HG03469 (cell line): ENCODE measurements around the gene PTTG2.
"Not testable (repeated sequence)": the region's sequence is repeated elsewhere in the genome, so short reads cannot be mapped to it uniquely, and the experiment has no call there.

Experiments
- ATAC-seq: cut with Tn5 transposase; IDR thresholded peaks from one replicate; pipeline ENCODE4 v1.9.1; 2021; ENCODE audit warnings: mild to moderate bottlenecking, moderate library complexity, moderate number of reproducible peaks; ENCODE audit not compliant: unreplicated experiment

PTTG2 gene

DNA sequence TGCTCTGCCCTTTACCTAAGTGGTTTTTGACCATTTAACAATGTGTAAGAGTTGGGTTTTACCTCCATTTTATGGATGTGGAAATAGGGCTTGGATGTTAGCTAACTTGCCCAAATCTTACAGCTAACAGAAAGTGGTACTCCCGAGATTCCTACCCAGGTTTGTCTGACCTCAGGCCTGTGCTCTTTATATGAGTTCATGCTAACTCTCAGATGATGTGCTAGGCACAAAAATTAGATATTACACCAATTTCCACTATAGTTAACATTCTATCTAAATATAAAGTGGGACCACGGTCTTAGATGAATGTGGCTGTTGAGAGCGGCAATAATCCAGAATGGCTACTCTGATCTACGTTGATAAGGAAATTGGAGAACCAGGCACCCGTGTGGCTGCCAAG is at the start of gene PTTG2:
TSS of gene PTTG2 (plus strand) at position 301 of the 400 bp plus-strand sequence. CDS start at position 338, 37 bp downstream.
- no peak for ATAC-seq

DNA sequence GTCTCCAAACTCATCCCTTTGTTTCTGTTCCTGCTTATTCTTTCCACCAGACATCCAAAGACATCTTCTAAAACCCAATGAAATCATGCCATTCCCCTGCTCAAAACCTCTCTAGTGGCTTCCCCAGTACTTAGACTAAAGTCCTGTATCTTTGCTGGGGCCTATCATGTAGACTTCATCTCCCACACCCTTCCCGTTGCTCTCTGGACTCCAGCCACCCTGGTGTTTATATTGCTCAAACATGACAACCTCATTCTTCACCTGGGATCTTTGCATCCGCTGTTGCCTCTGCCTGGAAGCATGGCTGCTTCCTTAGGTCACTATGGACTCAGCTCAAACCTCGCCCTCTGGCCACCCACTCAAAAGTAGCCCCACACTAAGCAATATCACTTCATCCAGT is 45.7 kb upstream of the PTTG2 start:
- ATAC-seq: no peak

- ATAC-seq: no peak
Measured at GRCh38 chr4:37917388-37917787, 42.8 kb upstream of the PTTG2 start.

- ATAC-seq: no peak
Measured at GRCh38 chr4:37918653-37919052, 41.5 kb upstream of the PTTG2 start.

DNA sequence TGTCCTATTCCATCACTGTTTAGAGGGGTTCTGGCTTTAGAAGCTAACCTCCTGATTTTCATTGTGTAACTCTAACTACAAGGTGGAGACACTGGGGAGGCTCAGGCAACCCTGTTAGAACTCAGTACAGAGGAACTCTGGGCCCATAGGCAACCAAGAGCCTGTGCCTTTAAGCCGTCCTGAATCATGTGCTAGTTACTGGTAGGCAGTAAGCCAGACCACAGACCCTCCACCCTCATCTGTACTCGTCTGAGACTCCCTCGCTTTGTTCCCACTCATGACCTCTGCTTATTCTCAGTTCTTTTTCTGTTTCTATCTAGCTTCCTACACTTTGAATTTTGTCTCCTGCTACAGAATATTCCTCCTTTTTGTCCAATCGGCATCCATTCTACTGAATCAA is 37.9 kb upstream of the PTTG2 start:
- ATAC-seq: no peak

DNA sequence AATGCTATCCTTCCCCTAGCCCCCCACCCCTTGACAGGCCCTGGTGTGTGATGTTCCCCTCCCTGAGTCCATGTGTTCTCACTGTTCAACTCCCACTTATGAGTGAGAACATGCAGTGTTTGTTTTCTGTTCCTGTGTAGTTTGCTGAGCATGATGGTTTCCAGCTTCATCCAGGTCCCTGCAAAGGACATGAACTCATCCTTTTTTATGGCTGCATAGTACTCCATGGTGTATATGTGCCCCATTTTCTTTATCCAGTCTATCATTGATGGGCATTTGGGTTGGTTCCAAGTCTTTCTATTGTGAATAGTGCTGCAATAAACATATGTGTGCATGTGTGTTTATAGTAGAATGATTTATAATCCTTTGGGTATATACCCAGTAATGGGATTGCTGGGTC is 37.1 kb upstream of the PTTG2 start:
- ATAC-seq: not testable (repeated sequence)

DNA sequence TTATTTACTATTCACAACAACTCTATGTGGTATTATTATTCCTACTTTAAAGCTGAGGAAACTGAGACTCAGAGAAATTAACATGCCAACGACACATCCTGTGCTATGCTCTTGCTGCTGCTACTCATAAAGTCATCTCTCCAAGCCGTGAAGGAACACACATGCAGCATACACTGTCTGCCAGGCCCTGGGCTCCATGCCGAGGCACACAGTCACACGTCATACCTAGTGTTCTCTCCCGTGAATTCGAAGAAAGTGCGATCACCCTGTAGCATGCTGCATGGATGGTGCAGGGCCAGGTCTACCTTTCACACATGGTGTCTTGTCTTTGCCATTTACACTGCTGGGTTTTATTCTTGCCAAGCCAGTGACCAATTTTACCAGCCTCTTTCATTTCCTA is 35.3 kb upstream of the PTTG2 start:
- no peak for ATAC-seq

GRCh38 chr4:37927434-37927833 is 32.8 kb upstream of the PTTG2 start:
- no peak for ATAC-seq

DNA sequence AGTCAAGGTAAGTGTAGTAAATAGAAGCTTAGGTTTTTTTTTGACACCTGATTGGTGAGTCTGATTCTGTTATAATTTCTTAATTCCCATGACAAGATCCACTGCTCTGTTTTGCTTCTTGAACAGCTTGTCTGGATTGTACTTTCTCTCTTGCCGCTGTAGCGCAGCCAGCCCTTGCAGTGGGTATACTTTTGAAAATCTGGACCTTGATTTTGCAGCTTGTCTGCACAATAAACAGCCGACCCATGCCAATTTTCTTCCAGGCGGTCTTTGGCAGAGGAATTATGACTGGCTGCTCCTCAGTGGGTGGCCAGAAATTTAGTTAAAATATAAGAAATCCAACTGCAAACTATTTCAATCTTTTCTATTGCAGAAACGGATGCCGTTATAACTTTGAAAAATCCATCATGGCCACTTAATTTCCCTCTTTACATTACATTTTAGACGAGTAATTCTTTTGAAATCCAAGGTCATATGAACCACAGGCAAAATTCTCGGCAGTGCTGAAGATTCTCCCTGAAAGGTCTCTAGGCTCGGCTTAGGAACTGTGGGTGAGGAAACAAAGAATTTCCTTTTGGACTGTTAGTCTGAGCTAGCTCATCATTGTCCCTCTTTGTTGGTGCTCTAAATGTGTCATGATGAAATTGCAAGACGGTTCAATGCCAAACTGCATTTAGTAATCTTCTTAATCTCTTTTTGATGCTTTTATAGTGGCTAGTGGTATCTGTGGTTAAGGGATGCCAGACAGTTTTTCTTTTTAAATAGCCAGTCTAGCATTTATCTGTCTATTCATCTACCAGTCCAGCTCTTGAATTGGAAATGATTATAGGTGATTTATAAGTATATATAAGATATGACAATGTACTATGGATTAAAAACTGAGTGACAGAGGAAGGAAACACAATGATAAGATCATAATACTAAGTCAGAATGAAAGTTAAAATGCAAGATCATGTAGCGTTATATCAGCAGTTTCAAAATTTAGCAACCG is 31.5 kb upstream of the PTTG2 start:
- no peak for ATAC-seq

DNA sequence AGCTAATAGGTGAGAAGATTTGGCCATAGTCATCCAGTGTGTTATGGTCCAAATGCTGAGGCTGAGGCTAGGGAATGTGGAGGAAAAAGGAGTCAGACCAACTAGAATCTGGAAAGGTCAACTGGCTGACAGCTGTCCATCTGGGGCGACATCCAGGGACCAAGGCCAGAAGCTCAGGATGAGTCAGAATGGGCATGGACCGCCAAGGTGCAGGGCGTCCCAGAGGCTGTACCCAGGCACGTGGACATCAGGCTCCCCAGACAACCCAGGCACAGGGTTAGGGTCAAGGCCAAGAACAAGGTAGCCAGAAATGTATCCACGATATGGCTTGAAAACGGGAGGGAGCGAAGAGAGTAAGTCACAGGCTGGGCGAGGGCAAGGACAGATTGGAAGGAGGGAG is 26.1 kb upstream of the PTTG2 start:
- ATAC-seq: no peak

- no peak for ATAC-seq
Measured at GRCh38 chr4:37934609-37935008, 25.6 kb upstream of the PTTG2 start.

DNA sequence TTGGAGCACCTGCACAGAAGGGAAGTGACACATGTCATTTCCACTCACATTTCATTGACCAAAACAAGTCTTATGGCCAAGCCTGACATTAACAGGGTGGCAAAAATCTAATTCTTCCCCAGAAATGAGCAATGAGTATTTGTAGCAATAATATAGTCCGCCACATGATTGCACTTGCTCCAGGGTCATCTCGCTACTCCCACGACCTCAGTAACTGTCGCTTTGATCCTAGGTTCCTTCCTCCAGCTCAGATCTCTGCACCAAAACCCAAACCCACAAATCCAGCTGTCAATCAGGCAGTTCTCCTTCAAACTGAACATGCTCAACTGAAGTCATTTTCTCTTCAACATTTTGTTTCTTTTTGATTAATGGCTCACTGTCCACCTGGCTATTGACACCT is 25.2 kb upstream of the PTTG2 start:
- no peak for ATAC-seq

DNA sequence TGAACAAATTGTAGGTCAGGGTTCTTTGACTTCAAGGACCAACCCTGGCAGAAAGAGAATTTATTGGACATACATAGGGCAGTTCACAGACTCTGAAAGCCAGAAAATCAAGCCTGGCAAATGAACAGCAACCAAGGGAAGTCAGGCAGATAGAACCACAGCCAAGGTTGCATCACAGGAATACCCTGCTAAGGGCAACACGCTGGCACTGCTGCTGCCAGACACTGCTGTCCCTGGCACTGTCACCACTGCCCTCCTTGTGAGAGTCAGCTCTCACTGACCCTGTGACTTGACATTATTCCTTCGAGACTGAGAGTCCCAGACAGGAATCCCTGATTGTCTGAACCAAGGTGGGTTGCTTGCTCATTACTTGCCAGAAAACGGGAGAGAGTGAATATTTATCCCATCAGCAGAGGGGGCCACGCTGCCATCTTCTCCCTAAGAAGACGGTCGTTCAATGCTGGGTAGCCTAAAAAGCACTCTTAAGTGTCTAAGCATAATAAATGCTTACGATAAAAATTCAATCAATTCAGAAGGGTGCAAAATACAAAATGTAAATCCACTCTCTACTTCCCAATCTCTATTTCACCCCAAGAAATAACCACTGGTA is 23.2 kb upstream of the PTTG2 start:
- no peak for ATAC-seq

DNA sequence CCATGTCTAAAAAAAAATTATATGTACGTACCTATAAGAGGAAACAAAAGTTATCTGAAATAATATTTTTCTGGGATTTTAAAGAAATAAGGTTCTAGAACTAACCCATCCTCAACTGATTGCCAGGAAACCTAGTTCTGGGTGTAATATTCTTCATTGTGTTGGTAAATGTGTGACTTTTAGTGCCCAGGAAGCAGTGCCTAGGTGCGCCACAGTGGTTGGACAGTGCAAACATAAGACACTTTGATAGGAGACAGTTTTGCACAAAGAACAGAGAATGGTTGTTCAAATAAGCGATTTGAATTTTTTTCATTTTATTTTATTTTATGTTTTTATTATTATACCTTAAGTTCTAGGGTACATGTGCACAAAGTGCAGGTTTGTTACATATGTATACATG is 22.0 kb upstream of the PTTG2 start:
- no peak for ATAC-seq

GRCh38 chr4:37946503-37947179 is 13.6 kb upstream of the PTTG2 start:
- no peak for ATAC-seq

- no peak for ATAC-seq
Measured at GRCh38 chr4:37948542-37948941, 11.7 kb upstream of the PTTG2 start.

DNA sequence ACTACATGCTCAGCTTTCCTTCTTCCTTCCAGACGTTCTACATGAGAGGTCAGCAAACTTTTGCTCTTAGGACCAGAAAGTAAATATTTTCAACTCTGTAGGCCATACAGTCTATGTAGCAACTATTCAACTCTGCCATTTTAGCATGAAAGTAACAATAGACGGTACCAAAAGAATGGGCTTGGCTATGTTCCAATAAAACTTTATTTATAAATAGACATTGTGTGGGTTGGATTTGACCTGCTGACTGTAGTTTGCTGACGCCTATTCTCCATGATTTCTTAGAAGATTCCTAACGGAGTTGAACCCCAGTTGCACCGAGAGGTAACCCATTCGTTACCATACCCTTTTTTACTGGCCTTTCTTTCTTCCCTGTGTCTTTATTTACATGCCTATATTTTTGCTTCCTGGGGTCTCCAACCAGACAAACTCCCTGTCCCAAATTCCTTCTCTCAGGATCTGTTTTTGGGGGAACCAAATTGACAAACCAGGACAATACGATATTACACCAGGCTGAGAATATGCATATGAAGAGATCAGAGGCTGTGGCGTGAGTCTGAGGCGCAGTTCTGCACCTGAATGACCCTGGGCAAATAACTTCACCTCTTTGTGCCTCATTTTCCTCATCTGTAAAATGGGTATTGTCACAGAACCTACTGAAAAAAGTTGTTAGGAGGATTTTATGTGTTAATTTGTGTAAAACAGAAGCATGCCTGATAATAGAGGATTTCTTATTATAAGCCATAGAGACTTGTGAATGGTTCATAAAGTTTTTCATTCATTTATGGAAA is 10.4 kb upstream of the PTTG2 start:
- no peak for ATAC-seq

DNA sequence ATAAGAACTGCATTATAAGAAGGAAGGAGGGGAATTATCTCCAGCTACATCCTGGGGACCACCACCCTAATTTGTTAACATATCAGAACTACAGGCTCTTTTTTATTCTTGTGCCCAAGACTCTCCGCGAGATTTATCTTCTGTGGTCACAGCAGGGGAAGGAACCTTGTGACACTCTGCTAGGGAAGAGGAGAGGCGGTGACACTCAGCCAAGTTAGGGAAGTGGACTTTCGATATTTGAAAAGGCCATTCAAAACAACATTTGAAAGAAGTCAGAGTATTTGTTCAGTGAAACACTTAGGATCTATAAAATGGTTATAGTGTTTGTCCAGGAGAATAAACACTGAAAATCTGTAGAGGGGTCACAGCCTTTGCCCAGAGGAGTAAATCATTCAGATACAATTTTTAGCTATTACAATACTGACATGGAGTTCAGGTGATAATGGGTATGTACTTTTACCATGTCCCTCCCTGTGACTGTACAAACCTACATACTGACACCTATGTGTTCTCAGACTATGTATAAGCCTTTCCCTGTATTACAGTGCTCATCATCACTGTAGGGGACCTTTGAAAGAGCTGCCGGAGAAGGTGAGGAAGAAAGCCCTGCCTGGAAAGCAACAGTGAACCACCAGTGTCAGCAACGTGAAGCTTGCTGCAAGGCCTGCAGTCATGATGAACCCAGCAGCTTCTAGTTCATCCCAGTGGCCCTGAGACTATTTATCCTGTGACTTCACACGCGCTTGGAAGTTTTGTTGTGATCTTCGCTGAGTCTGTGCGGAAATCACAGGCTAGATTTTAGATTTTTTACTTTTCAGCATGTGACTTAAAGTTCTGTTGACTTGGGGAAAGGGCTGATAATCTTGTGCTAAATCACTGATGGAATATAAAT is 8.5 kb upstream of the PTTG2 start:
- no peak for ATAC-seq

DNA sequence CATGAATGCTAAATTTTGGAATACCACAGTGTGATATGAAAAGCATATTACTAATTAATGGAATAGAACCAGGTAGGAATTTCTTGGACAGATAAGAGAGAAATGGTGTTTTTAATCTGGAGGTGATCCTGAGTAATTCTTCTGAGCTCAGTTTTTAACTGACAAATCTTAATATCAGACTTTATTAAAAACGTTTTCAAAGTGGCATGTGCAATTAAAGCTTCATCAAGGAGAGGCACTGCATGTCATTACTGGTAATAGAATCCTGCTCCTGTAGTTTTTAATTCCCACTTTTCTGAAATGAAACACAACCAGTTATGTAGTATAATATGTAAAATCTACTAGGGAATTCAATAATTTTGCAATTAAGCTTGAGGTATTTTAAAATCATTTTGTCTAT is 7.0 kb upstream of the PTTG2 start:
- ATAC-seq: no peak
